Peyer's patch (tissue), 4 donors: Measurements from ENCODE around the gene RAB11FIP4. TPM values are rescaled to one million over a fixed set of nuclear protein-coding genes. Genes with fewer than 3 reads are reported as not detected.

Experiments
- DNase-seq, 3 donors: peaks; one replicate each; pipeline ENCODE4 v3.0.0-alpha.2; 2017 to 2019
- H3K27ac ChIP-seq, 4 donors: fragments of 200-600 bp; sonication (generic); one replicate each; pipeline ENCODE4 v1.5.1; 2016 to 2019
- H3K27me3 ChIP-seq, 2 donors: fragments of 200-600 bp; sonication (generic); one replicate each; pipeline ENCODE4 v1.5.1; 2019
- H3K36me3 ChIP-seq, 3 donors: fragments of 200-600 bp; sonication (generic); one replicate each; pipeline ENCODE4 v1.5.1; 2016 to 2019
- H3K4me1 ChIP-seq, 4 donors: fragments of 200-600 bp; sonication (generic); one replicate each; pipeline ENCODE4 v1.5.1; 2016 to 2019
- H3K4me3 ChIP-seq, 4 donors: fragments of 200-600 bp; sonication (generic); 1 replicate in 3 of 4; 2 replicates in 1 of 4; pipeline ENCODE4 v1.5.1; 2016 to 2019; ENCODE audit warnings: mild to moderate bottlenecking in 1 of 4
- H3K9me3 ChIP-seq, 4 donors: fragments of 200-600 bp; sonication (generic); one replicate each; pipeline ENCODE4 v1.5.1; 2016 to 2019; ENCODE audit warnings: mild to moderate bottlenecking in 1 of 4
- POLR2A ChIP-seq, 2 donors: fragments of 450-650 bp; IDR thresholded peaks; one replicate each; pipeline ENCODE4 v1.5.1; 2017; ENCODE audit warnings: antibody characterized with exemption in 2 of 2, mild to moderate bottlenecking in 2 of 2, moderate library complexity in 2 of 2
- total RNA-seq, 4 donors: library from RNA; depleted of rRNA; stranded (reverse); fragments of >200 nt; gene quantifications; one replicate each; pipeline ENCODE4 v1.1.0, GENCODE V29; 2016
- TF ChIP-seq, protein P1 (sequence below), 6 experiments: fragments of 450-650 bp in 4 of 6; fragments of 200-600 bp in 2 of 6; sonication (generic) in 1 of 6; IDR thresholded peaks; one replicate each; pipeline ENCODE4 v1.5.1; 2017 to 2019; ENCODE audit warnings: antibody characterized with exemption in 6 of 6, mild to moderate bottlenecking in 3 of 6, moderate library complexity in 1 of 6

Gene RAB11FIP4
- total RNA-seq, 4 donors from 2014 or later, result 52.8 to 69.3 (median 64.9) TPM

DNA sequence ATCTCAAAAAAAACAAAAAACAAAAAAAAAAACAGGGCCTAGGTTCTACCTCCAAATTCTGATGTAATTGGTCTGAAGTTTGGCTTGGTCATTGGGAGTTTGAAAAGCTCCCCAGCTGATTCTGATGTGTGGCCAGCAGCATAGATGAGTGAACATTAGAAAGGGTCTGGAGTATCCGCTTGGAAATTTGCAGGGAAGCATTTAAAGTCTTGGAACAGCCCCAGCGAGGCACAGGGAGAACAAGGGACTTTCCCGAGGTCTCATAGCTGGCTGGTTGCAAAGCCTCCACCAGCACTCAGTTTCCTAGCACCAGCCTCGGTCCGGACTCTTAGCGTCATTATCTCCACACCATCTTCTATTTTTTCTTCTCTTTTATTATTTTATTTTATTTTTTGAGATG is 70.8 kb downstream of the RAB11FIP4 start:
- TF ChIP-seq, protein P1, sequence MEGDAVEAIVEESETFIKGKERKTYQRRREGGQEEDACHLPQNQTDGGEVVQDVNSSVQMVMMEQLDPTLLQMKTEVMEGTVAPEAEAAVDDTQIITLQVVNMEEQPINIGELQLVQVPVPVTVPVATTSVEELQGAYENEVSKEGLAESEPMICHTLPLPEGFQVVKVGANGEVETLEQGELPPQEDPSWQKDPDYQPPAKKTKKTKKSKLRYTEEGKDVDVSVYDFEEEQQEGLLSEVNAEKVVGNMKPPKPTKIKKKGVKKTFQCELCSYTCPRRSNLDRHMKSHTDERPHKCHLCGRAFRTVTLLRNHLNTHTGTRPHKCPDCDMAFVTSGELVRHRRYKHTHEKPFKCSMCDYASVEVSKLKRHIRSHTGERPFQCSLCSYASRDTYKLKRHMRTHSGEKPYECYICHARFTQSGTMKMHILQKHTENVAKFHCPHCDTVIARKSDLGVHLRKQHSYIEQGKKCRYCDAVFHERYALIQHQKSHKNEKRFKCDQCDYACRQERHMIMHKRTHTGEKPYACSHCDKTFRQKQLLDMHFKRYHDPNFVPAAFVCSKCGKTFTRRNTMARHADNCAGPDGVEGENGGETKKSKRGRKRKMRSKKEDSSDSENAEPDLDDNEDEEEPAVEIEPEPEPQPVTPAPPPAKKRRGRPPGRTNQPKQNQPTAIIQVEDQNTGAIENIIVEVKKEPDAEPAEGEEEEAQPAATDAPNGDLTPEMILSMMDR (IDR thresholded peaks at IDR 0.05), result no peak
- TF ChIP-seq POLR2A (IDR thresholded peaks at IDR 0.05), result no peak
- Histone ChIP-seq H3K27ac (no peak overlapping the region), H3K36me3 (no peaks in the 10 kb centered on the region), H3K4me3 (no peak overlapping the region), H3K4me1 (no peaks in the 10 kb centered on the region), H3K27me3 (no peaks in the 10 kb centered on the region), H3K9me3 (no peaks in the 10 kb centered on the region)
- DNase-seq, result no peak

DNA sequence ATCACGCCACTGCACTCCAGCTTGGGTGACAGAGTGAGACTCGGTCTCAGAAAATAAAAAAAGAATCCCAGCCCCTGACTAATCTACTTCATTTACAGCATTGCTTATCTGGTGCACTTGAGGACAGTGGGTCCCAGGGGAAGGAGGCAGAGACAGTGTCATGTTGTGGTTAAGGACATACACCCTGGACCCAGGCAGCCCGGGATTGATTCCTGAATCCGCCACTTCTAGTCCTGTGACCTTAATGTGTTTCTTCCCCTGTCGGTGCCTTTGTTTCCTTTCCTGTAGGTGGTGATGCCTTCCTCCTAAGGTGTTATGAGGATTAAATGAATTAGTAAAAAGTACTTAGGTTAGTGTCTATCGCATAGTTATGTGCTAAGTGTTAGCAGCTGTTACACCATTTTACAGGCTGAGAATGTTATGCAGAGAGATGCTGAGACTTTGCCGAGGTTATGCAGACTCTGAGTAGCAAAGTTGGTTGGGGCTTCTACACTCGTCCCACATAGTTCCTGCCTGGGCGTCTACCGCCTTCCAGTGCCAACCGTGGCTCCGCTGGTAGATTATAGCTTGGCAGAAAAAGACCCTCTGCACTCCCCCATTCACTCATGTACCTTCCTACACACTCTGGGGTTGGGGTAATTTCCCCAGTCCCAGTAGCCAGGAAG is 74.8 kb downstream of the RAB11FIP4 start:
- H3K4me1 ChIP-seq, result no peaks in the 10 kb centered on the region
- TF ChIP-seq, protein P1 (IDR thresholded peaks at IDR 0.05), result no peak
- TF ChIP-seq POLR2A (IDR thresholded peaks at IDR 0.05), result no peak
- H3K36me3 ChIP-seq, result no peaks in the 10 kb centered on the region
- H3K27me3 ChIP-seq, result no peaks in the 10 kb centered on the region
- H3K4me3 ChIP-seq, result no peak overlapping the region
- H3K9me3 ChIP-seq, result no peaks in the 10 kb centered on the region
- DNase-seq, result no peak
- no peak overlapping the region for H3K27ac ChIP-seq

DNA sequence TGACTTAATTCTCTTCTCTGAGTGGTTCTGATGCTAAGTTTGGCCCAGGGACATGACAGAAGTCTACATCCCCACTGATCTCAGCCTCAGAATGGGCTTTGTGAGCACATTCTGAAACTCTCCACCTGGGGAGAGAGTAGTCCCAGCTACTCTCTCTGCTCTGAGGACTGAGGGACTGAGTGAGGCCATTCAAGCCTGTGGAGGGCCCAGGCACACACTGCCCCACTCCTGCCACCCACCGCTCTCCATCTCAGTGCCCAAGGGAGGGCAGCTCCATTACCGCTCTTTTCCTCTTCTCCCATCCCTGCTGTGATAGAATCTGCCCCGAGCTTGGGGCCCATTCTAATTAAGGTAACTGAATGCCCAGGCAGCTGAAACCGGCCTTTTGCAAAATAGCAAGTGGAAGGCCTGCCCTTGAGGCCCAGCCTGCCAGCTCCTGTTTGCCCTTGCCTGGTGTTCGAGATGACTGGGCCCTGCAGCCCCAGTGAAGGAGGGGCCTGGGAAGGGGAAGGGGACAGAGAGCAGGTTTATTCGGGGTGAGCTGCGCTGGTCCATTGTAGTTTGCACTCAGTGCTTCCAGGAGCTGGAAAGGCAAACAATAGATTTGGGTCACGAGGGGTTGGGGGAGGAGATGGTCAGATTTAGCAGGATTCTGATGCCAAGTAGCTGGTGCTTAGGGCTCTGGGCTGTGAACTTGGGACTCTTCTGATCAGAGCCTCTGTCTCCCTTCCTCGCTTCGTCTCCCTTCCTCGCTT is 76.2 kb downstream of the RAB11FIP4 start:
- H3K27me3 ChIP-seq, result no peaks in the 10 kb centered on the region
- no peaks in the 10 kb centered on the region for H3K36me3 ChIP-seq
- H3K4me1 ChIP-seq, result no peaks in the 10 kb centered on the region
- no peak overlapping the region for H3K27ac ChIP-seq
- H3K4me3 ChIP-seq, result no peak overlapping the region
- no peaks in the 10 kb centered on the region for H3K9me3 ChIP-seq
- no peak for TF ChIP-seq POLR2A (IDR thresholded peaks at IDR 0.05)
- TF ChIP-seq, protein P1 (IDR thresholded peaks at IDR 0.05), result no peak
- no peak for DNase-seq

DNA sequence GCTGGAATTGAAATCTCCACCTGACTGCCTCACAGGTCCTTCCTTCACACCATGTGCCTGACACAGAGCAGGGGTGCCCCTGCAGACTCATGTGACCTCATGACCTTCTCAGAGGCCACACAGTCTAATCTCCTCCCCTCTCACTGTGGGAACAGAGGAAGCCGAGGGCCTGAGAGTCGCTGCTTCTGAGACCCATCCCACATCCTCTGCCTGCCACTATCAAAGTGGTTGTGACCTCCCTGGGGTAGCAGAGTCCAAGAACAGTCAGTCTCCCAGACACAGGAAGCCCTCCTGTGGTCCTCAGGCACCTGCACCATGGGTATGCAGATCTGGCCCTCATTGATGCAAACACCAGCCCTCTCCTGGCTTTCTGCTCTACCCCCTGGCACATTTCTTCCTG is 78.5 kb downstream of the RAB11FIP4 start:
- TF ChIP-seq, protein P1 (IDR thresholded peaks at IDR 0.05), result no peak
- TF ChIP-seq POLR2A (IDR thresholded peaks at IDR 0.05), result no peak
- no peak for DNase-seq

DNA sequence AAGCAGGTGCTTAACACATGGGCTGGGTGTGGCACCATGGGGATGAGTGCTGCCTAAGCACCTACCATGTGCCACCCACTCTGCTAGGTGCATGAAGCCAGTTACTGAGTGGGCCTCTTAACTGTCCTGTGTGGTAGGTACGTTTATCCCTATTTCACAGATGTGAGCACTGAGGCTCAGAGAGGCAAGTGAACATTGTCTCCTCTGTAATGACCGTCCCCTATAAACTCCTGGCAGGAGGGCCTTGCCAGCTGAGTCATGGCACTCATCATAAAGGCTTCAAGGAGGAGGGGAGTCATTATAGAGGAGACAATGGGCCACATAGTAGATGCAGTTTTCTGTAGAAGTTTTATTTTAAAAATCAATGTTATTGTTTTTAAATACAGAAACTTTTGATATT is 79.1 kb downstream of the RAB11FIP4 start:
- no peak overlapping the region for H3K27ac ChIP-seq
- no peak for TF ChIP-seq POLR2A (IDR thresholded peaks at IDR 0.05)
- TF ChIP-seq, protein P1 (IDR thresholded peaks at IDR 0.05), result no peak
- H3K4me1 ChIP-seq, result no peaks in the 10 kb centered on the region
- no peak overlapping the region for H3K4me3 ChIP-seq
- H3K36me3 ChIP-seq, result no peaks in the 10 kb centered on the region
- no peaks in the 10 kb centered on the region for H3K27me3 ChIP-seq
- no peaks in the 10 kb centered on the region for H3K9me3 ChIP-seq
- no peak for DNase-seq

More for the DNA sequence above, 78.5 kb downstream of the RAB11FIP4 start:
- no peaks in the 10 kb centered on the region for H3K4me1 ChIP-seq
- no peaks in the 10 kb centered on the region for H3K36me3 ChIP-seq
- H3K4me3 ChIP-seq, result no peak overlapping the region
- H3K27ac ChIP-seq, result no peak overlapping the region
- H3K9me3 ChIP-seq, result no peaks in the 10 kb centered on the region
- H3K27me3 ChIP-seq, result no peaks in the 10 kb centered on the region
